IMR-90 (cell line): ENCODE results near the gene KRI1. TPM values are rescaled to one million over a fixed set of nuclear protein-coding genes. Genes with fewer than 3 reads are reported as not detected.
A peak's percentile ranks its signal among the peaks of the same experiment; 100 is the strongest.

Source experiments
- ATAC-seq: fragments of 200-7000 bp; cut with Tn5 transposase; 2 replicates; pipeline ENCODE4 v1.9.1; 2020; ENCODE audit warnings: low read depth, mild to moderate bottlenecking, moderate library complexity
- BruUV-seq: library from RNA; stranded (reverse); fragments of 400-500 nt; replicated peaks from 2 replicates; lab custom pipeline; 2021; lab: Mats Ljungman, UMichigan
- CTCF ChIA-PET: fragments of 300-600 bp; formaldehyde crosslinking; extraction: SDS; loops from one replicate; lab custom pipeline; 2021; ENCODE audit warnings: antibody characterized with exemption; lab: Yijun Ruan, JAX
- POLR2A ChIA-PET: fragments of 300-600 bp; sonication (Branson Sonifier 250); formaldehyde crosslinking; loops from one replicate; lab custom pipeline; 2022; ENCODE audit warnings: antibody characterized with exemption; ENCODE audit not compliant: unreplicated experiment; lab: Charles Lee
- DNase-seq: peaks from one replicate; pipeline ENCODE4 v3.0.0; 2013
- H2AFZ ChIP-seq: replicated peaks from 2 replicates; pipeline ENCODE3; 2013; ENCODE audit warnings: low read length, mild to moderate bottlenecking; ENCODE audit not compliant: poor library complexity
- H2AK5ac ChIP-seq: 2 replicates; pipeline ENCODE4 v1.6.1; 2013; ENCODE audit warnings: low read depth, low read length, inconsistent platforms
- H2AK9ac ChIP-seq: replicated peaks from 2 replicates; pipeline ENCODE3; 2013; ENCODE audit warnings: mild to moderate bottlenecking, low read depth, low read length, moderate library complexity; ENCODE audit not compliant: poor library complexity
- H2BK120ac ChIP-seq: 2 replicates; pipeline ENCODE4 v1.6.1; 2013; ENCODE audit warnings: low read depth, low read length, inconsistent platforms
- H2BK15ac ChIP-seq: 3 replicates; pipeline ENCODE4 v1.6.1; 2013; ENCODE audit warnings: low read depth, low read length, inconsistent platforms
- H2BK20ac ChIP-seq: 2 replicates; pipeline ENCODE4 v1.6.1; 2013; ENCODE audit warnings: low read depth, mild to moderate bottlenecking, inconsistent platforms, low read length, moderate library complexity
- H2BK5ac ChIP-seq: 2 replicates; pipeline ENCODE4 v1.6.1; 2013; ENCODE audit warnings: mild to moderate bottlenecking, low read depth, low read length, inconsistent platforms; ENCODE audit not compliant: poor library complexity, severe bottlenecking
- H3K14ac ChIP-seq: replicated peaks from 2 replicates; pipeline ENCODE4 v1.6.1; 2013; ENCODE audit warnings: low read depth, low read length, inconsistent platforms
- H3K18ac ChIP-seq: 2 replicates; pipeline ENCODE4 v1.6.1; 2013; ENCODE audit warnings: low read depth, low read length, control low read depth
- H3K23ac ChIP-seq: 2 replicates; pipeline ENCODE4 v1.6.1; 2013; ENCODE audit warnings: low read depth, low read length, inconsistent platforms
- H3K27ac ChIP-seq: 2 replicates; pipeline ENCODE4 v1.5.1; 2013; ENCODE audit warnings: mild to moderate bottlenecking, control low read depth, low read length; ENCODE audit not compliant: insufficient read depth
- H3K27me3 ChIP-seq: 2 replicates; pipeline ENCODE4 v1.6.1; 2013; ENCODE audit warnings: low read length; ENCODE audit not compliant: control insufficient read depth, insufficient read depth
- H3K36me3 ChIP-seq: 2 replicates; pipeline ENCODE4 v1.6.1; 2013; ENCODE audit warnings: low read length, mixed read lengths; ENCODE audit not compliant: control insufficient read depth, insufficient read depth
- H3K4ac ChIP-seq: 2 replicates; pipeline ENCODE4 v1.6.1; 2013; ENCODE audit warnings: low read depth, low read length, inconsistent platforms
- H3K4me1 ChIP-seq: 2 replicates; pipeline ENCODE4 v1.6.1; 2013; ENCODE audit warnings: low read length, mixed read lengths; ENCODE audit not compliant: control insufficient read depth, insufficient read depth
- H3K4me2 ChIP-seq: 2 replicates; pipeline ENCODE4 v1.6.1; 2013; ENCODE audit warnings: low read depth, mild to moderate bottlenecking, control low read depth, low read length, moderate library complexity
- H3K4me3 ChIP-seq: 2 replicates; pipeline ENCODE4 v1.5.1; 2013; ENCODE audit warnings: low read depth, mild to moderate bottlenecking, control low read depth, low read length, moderate library complexity; ENCODE audit not compliant: insufficient read depth
- H3K56ac ChIP-seq: 2 replicates; pipeline ENCODE4 v1.6.1; 2013; ENCODE audit warnings: low read length, inconsistent platforms; ENCODE audit not compliant: insufficient read depth; ENCODE audit errors: extremely low read depth
- H3K79me1 ChIP-seq, 2 experiments: 2 replicates each; pipeline ENCODE4 v1.6.1; 2013; ENCODE audit warnings: low read length in 2 of 2, inconsistent platforms in 1 of 2, low read depth in 1 of 2
- H3K9ac ChIP-seq: 2 replicates; pipeline ENCODE4 v1.6.1; 2013; ENCODE audit warnings: low read depth, low read length, control low read depth
- H3K9me1 ChIP-seq: 2 replicates; pipeline ENCODE4 v1.6.1; 2013; ENCODE audit warnings: low read length, inconsistent platforms; ENCODE audit not compliant: insufficient read depth
- H3K9me3 ChIP-seq: 2 replicates; pipeline ENCODE4 v1.6.1; 2013; ENCODE audit warnings: low read length; ENCODE audit not compliant: control insufficient read depth, insufficient read depth
- H4K20me1 ChIP-seq: 2 replicates; pipeline ENCODE4 v1.6.1; 2013; ENCODE audit warnings: low read length, inconsistent platforms; ENCODE audit not compliant: insufficient read depth
- H4K5ac ChIP-seq: 2 replicates; pipeline ENCODE4 v1.6.1; 2013; ENCODE audit warnings: mild to moderate bottlenecking, low read depth, low read length, control low read depth
- H4K8ac ChIP-seq, 2 experiments: 2 replicates each; pipeline ENCODE4 v1.6.1; 2013; ENCODE audit warnings: low read depth in 2 of 2, low read length in 2 of 2, control low read depth in 1 of 2, inconsistent platforms in 1 of 2
- H4K91ac ChIP-seq: 2 replicates; pipeline ENCODE4 v1.6.1; 2013; ENCODE audit warnings: low read depth, low read length, inconsistent platforms; ENCODE audit not compliant: insufficient read depth
- BHLHE40 ChIP-seq: fragments of 150-350 bp; IDR thresholded peaks from 2 replicates; pipeline ENCODE4 v1.6.1; 2016; ENCODE audit warnings: mild to moderate bottlenecking, low read depth, low read length
- CHD1 ChIP-seq: IDR thresholded peaks from 2 replicates; pipeline ENCODE4 v1.6.1; 2012; ENCODE audit warnings: low read depth, low read length, improper control_type of control experiment
- CTCF ChIP-seq: conservative IDR thresholded peaks from 2 replicates; pipeline ENCODE4 v1.5.1; 2012; ENCODE audit warnings: mild to moderate bottlenecking, low read depth, low read length, improper control_type of control experiment
- MAFK ChIP-seq: IDR thresholded peaks from 2 replicates; pipeline ENCODE4 v1.6.1; 2012; ENCODE audit warnings: low read depth, low read length, improper control_type of control experiment
- MAZ ChIP-seq: IDR thresholded peaks from 2 replicates; pipeline ENCODE4 v1.6.1; 2012; ENCODE audit warnings: low read depth, mild to moderate bottlenecking, low read length, improper control_type of control experiment, moderate library complexity, borderline replicate concordance
- POLR2A ChIP-seq: IDR thresholded peaks from 2 replicates; pipeline ENCODE4 v1.6.1; 2012; ENCODE audit warnings: mild to moderate bottlenecking, low read depth, low read length
- WGBS, 2 experiments: methylation state at CpG; one replicate each; pipeline versions ENCODE4 v1.1.5 to v1.1.7; 2013; ENCODE audit warnings: missing lambda C conversion rate in 2 of 2; ENCODE audit not compliant: insufficient read length in 1 of 2; ENCODE audit errors: extremely low coverage in 2 of 2; 5-methylcytosine and 5-hydroxymethylcytosine counted together
- dilution Hi-C: fragments of 300-500 bp; cut with HindIII; formaldehyde crosslinking; loops from one replicate; pipeline ENCODE4 v1.14.3; 2018; ENCODE audit warnings: low sequenced_read_pairs; ENCODE audit not compliant: unreplicated experiment
- in situ Hi-C: fragments of 300-500 bp; cut with MboI; formaldehyde crosslinking; loops from 3 replicates; pipeline ENCODE4 v1.14.3; 2019; ENCODE audit warnings: low sequenced_read_pairs, inconsistent platforms, mixed read lengths
- intact Hi-C: fragments of 100-400 bp; cut with micrococcal nuclease; formaldehyde crosslinking; loops from 2 replicates; pipeline ENCODE4 v1.10.0; 2022
- polyA plus RNA-seq, 3 experiments: library from polyadenylated mRNA; depleted of rRNA; stranded (reverse); fragments of >200 nt; gene quantifications; 2 replicates each; pipeline ENCODE4 v1.2.3, GENCODE V29; 2012; ENCODE audit warnings: low replicate concordance in 1 of 3
- total RNA-seq: library from RNA; depleted of rRNA; stranded (reverse); fragments of >200 nt; gene quantifications from 2 replicates; pipeline ENCODE4 v1.2.3, GENCODE V29; 2012

The KRI1 gene
- total and polyA plus RNA-seq, 2 of the 4 experiments (the other 2 are of a cell fraction): 5.7 to 13.3 TPM

- H3K4me2 ChIP-seq: peak overlapping the region; percentile 78
- H2AFZ ChIP-seq: peak overlapping the region; percentile 99
- H3K23ac ChIP-seq: peak overlapping the region; percentile 97
- 0% methylated on average over 21 of the region's 76 CpGs; no CpG with 5 or more reads in 1 of the 2 experiments for WGBS, 2 experiments
- peak overlapping the region; percentile 90 for H3K4me3 ChIP-seq
- peaks cover 15% of the 10 kb centered on the region for H3K9me1 ChIP-seq
- H4K91ac ChIP-seq: peak overlapping the region; percentile 96
- H3K36me3 ChIP-seq: peaks cover 1% of the 10 kb centered on the region; the same call in 1 of the 2 replicates
- peaks cover 6% of the 10 kb centered on the region; the same call in 1 of the 2 replicates for H3K27me3 ChIP-seq
- in situ Hi-C loops (no loop called here), intact Hi-C loops (no loop called here), dilution Hi-C loops (no loop called here)
- ChIA-PET POLR2A (interaction anchor here (0.5 to 1.0 kb wide), 2 partner anchors 9 to 16 kb away, joined by 3 to 4 read pairs; no protein-coding TSS in a partner anchor), CTCF (no interaction called here)
- H2BK5ac ChIP-seq: peak overlapping the region; percentile 87
- peak overlapping the region; percentile 55 for H2AK5ac ChIP-seq
- peak overlapping the region; percentile 99 for H3K4ac ChIP-seq
- H4K20me1 ChIP-seq: peaks cover 10% of the 10 kb centered on the region
- no peak; the same call in 1 of the 2 replicates for TF ChIP-seq POLR2A
- TF ChIP-seq MAZ: peak; percentile 13; the same call in 1 of the 2 replicates
- TF ChIP-seq CTCF: no peak
- TF ChIP-seq CHD1: 0 out of 2 replicates have a peak, but pooled peaks have one; percentile 42
- TF ChIP-seq BHLHE40: no peak
- no peak for TF ChIP-seq MAFK
- H3K27ac ChIP-seq: peak overlapping the region; percentile 82
- DNase-seq (peak; percentile 48), ATAC-seq (peak; percentile 100)
- peak overlapping the region; percentile 79 for H2BK120ac ChIP-seq
- peak overlapping the region; percentile 84 for H3K9ac ChIP-seq
- H2BK15ac ChIP-seq: 0 out of 3 replicates have a peak overlapping the region, but pooled peaks have one; percentile 23
- H3K79me1 ChIP-seq: peaks cover 12 to 44% of the 10 kb centered on the region in 2 experiments; a peak in 3 of 4 replicates
- peak overlapping the region; percentile 20; the same call in 1 of the 2 replicates for H2BK20ac ChIP-seq
- peak overlapping the region; percentile 88 for H4K5ac ChIP-seq
- peak overlapping the region; percentile 98 for H2AK9ac ChIP-seq
- no TSS peak for BruUV-seq
- H3K9me3 ChIP-seq: no peaks in the 10 kb centered on the region; the same call in 1 of the 2 replicates
- peak overlapping the region; percentile 92 for H3K18ac ChIP-seq
- peak overlapping the region; percentile 77 for H3K56ac ChIP-seq
- H4K8ac ChIP-seq: peak overlapping the region; percentile 72 to 94
- peak overlapping the region; percentile 99 for H3K14ac ChIP-seq
- H3K4me1 ChIP-seq: peaks cover 10% of the 10 kb centered on the region
Measured at GRCh38 chr19:10602330-10603083, 36.7 kb upstream of the KRI1 start.
